Activated CD4-positive, alpha-beta T cell treated with anti-CD3 and anti-CD28 coated beads, Interleukin-2, amount 10 ng/mL, durations not matched to agents 7 days and 5 days (primary cell): ENCODE results near the gene PRODH. TPM values are rescaled to one million over a fixed set of nuclear protein-coding genes. Genes with fewer than 3 reads are reported as not detected.

Source experiments
- CTCF ChIA-PET: fragments of 350-600 bp; sonication (Branson Sonifier 250); formaldehyde crosslinking; loops from one replicate; lab custom pipeline; 2021; ENCODE audit warnings: antibody characterized with exemption; lab: Charles Lee
- POLR2A ChIA-PET: fragments of 350-600 bp; sonication (Branson Sonifier 250); formaldehyde crosslinking; loops from one replicate; lab custom pipeline; 2021; ENCODE audit warnings: antibody characterized with exemption; lab: Charles Lee
- DNase-seq: peaks from one replicate; pipeline ENCODE4 v3.0.0-alpha.2; 2020
- H3K27ac Mint-ChIP-seq: one replicate; pipeline ENCODE4 v1.8.0; 2021; ENCODE audit warnings: mild to moderate bottlenecking, moderate library complexity, mixed read lengths
- H3K27me3 Mint-ChIP-seq: one replicate; pipeline ENCODE4 v1.8.0; 2021; ENCODE audit warnings: mixed read lengths
- H3K36me3 Mint-ChIP-seq: one replicate; pipeline ENCODE4 v1.8.0; 2021; ENCODE audit warnings: low read depth, mixed read lengths
- H3K4me1 Mint-ChIP-seq: one replicate; pipeline ENCODE4 v1.8.0; 2021; ENCODE audit warnings: mixed read lengths
- H3K4me3 Mint-ChIP-seq: one replicate; pipeline ENCODE4 v1.8.0; 2021; ENCODE audit warnings: mild to moderate bottlenecking, moderate library complexity, mixed read lengths
- H3K9me3 Mint-ChIP-seq: one replicate; pipeline ENCODE4 v1.8.0; 2021; ENCODE audit warnings: mixed read lengths
- total RNA-seq, 2 experiments: library from RNA; stranded (reverse); gene quantifications; one replicate each; pipeline ENCODE4 v1.2.3, GENCODE V29; 2021

Gene PRODH, protein sequence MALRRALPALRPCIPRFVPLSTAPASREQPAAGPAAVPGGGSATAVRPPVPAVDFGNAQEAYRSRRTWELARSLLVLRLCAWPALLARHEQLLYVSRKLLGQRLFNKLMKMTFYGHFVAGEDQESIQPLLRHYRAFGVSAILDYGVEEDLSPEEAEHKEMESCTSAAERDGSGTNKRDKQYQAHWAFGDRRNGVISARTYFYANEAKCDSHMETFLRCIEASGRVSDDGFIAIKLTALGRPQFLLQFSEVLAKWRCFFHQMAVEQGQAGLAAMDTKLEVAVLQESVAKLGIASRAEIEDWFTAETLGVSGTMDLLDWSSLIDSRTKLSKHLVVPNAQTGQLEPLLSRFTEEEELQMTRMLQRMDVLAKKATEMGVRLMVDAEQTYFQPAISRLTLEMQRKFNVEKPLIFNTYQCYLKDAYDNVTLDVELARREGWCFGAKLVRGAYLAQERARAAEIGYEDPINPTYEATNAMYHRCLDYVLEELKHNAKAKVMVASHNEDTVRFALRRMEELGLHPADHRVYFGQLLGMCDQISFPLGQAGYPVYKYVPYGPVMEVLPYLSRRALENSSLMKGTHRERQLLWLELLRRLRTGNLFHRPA
- under 1 TPM; 0.06 to 0.25 TPM for total RNA-seq

DNA sequence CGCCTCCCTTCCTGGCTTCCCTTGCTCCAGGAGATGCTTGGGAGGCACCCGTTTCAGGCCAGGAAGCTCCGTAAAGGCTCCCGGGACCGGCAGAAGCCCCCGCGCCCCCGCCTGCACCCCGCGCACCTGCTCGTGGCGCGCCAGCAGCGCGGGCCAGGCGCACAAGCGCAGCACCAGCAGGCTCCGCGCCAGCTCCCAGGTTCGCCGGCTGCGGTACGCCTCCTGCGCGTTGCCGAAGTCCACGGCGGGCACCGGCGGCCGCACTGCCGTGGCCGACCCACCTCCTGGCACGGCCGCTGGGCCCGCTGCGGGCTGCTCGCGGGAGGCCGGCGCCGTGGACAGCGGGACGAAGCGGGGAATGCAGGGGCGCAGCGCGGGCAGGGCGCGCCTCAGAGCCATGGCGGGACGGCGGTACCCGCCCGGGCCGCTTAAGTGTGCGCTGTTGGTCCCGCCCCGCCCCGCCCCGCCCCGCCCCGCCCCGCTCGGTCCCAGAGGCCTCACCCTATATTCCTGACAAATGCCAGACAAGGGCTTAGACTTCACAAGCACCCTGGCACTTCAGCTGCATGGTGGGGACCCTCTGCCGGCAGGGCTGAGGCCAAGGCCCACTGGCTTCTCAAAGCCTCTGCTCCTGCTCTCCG is at the start of gene PRODH:
Gene PRODH, minus strand, starts transcription at position 405 of the 641 bp plus-strand sequence. Its CDS starts 6 bp downstream, at position 399.
- ChIA-PET POLR2A (no interaction called here), CTCF (no interaction called here)
- Mint-ChIP-seq H3K4me3 (no peak within 1 kb of the TSS), H3K27ac (no peak within 1 kb of the TSS), H3K36me3 (no peaks in the 10 kb centered on the region), H3K27me3 (no peaks in the 10 kb centered on the region), H3K9me3 (no peaks in the 10 kb centered on the region), H3K4me1 (no peaks in the 10 kb centered on the region)
- DNase-seq = no peak

DNA sequence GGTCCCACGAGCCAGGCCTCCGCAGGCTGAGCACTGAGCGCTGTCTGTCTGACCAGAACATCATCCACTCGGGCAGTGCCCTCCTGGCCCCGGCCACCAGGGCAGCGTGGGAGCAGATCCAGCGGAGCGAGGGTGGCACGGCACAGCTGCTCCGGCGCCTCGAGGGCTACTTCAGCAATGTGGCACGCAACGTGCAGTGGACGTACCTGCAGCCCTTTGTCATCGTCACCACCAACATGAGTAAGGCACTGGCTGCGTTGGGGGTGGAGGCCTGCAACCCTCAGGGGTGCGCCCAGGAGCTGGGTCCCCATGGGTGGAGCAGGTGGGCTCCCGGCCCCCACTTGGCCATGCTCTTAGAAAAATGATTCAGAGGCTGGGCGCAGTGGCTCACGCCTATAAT is 49.7 kb upstream of the PRODH start:
- no peak overlapping the region for H3K27ac Mint-ChIP-seq
- H3K4me3 Mint-ChIP-seq = no peak overlapping the region
- DNase-seq = no peak
- no peaks in the 10 kb centered on the region for H3K9me3 Mint-ChIP-seq
- no peaks in the 10 kb centered on the region for H3K36me3 Mint-ChIP-seq
- no peaks in the 10 kb centered on the region for H3K4me1 Mint-ChIP-seq
- POLR2A ChIA-PET = no interaction called here
- CTCF ChIA-PET = no interaction called here
- no peaks in the 10 kb centered on the region for H3K27me3 Mint-ChIP-seq

DNA sequence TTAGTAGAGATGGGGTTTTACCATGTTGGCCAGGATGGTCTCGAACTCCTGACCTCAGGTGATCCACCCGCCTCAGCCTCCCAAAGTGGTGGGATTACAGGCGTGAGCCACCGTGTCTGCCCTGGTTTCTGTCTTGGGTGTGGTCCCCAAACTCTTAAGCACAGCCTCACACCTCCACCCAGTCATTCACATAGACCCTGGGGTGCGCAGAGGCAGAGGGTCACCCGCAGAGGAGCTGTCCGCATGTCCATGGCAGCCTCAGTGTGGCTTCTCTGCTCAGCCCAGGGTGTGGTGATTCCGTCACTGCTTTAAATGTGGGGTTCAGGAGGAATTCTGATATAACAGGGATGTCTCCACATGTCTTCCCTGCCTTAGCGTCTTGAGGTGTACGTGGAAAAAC is 48.5 kb upstream of the PRODH start:
- Mint-ChIP-seq H3K4me1 (no peaks in the 10 kb centered on the region), H3K9me3 (no peaks in the 10 kb centered on the region), H3K36me3 (no peaks in the 10 kb centered on the region), H3K27me3 (no peaks in the 10 kb centered on the region), H3K4me3 (no peak overlapping the region), H3K27ac (no peak overlapping the region)
- POLR2A ChIA-PET = no interaction called here
- no peak for DNase-seq
- CTCF ChIA-PET = no interaction called here

DNA sequence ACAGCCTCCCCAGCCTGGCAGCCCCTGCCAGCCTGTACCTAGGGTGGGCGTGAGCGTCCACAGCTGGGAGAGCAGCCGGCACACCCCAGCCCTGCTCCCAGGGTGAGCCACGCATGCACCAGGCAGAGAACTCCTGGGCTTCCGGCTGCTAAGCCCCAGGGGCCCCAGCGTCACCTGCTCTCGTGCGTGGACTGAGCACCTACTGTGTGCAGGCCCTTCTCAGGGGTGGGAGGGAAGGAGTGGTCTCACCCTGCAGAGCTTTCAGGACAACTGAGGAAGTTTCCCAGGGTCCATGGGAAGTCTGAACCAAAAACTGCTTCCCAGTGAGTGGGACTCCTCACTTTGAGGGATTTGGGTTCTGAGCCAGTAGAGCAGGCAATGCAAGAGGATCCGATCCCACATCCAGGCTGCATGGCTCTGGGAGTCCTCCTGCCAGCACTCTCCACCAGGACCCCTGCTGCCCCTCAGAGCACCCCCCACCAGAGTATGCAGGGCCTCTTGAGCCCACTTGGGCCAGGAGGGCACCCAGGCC is 47.1 kb upstream of the PRODH start:
- Mint-ChIP-seq H3K36me3 (no peaks in the 10 kb centered on the region), H3K27ac (no peak overlapping the region), H3K27me3 (no peaks in the 10 kb centered on the region), H3K4me1 (no peaks in the 10 kb centered on the region), H3K9me3 (no peaks in the 10 kb centered on the region), H3K4me3 (no peak overlapping the region)
- no peak for DNase-seq
- POLR2A ChIA-PET = no interaction called here
- CTCF ChIA-PET = no interaction called here

DNA sequence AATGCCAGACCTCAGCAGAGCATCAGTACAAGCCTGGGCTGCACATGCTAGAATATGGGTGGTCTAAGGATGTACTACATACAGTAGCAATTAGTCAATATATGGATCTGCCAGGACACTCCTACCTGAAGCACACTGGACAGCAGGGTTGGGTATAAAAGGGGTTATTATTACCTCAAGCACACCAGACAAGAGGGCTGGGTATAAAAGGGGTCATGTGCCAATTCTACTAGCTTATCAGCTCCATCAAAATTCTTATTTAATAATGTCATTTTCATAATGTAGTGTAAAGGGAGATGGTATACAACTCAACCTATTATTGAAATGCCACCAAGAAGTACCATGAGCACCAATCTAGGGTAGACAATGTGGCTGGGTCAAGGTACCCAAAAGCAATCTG is 44.7 kb upstream of the PRODH start:
- no peak for DNase-seq
- Mint-ChIP-seq H3K27me3 (no peaks in the 10 kb centered on the region), H3K36me3 (no peaks in the 10 kb centered on the region), H3K4me3 (no peak overlapping the region), H3K27ac (no peak overlapping the region), H3K9me3 (no peaks in the 10 kb centered on the region), H3K4me1 (no peaks in the 10 kb centered on the region)
- ChIA-PET CTCF (interaction anchor here (0.6 kb wide), 1 partner anchor 19 kb away, joined by 3 read pairs; no protein-coding TSS in a partner anchor), POLR2A (no interaction called here)

DNA sequence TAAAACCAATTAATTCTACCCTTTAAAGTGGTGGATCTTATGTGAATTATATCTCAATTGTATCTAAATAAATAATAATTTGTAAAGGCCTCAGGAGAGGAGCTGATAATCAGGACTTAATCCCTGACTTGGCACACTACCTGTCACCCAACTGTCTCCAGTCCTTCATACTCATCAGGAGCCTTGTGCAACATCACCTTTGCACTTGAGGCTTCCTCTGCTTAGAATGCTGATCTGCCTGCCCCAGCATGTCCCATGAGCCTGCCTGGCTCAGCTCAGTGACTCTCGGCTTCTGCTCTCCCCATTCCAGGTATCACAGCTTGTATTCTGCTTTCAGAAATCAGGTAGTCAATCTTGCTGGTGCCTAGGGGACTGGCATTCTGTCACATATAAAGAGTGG is 43.9 kb upstream of the PRODH start:
- no peaks in the 10 kb centered on the region for H3K9me3 Mint-ChIP-seq
- no peak overlapping the region for H3K27ac Mint-ChIP-seq
- H3K36me3 Mint-ChIP-seq = no peaks in the 10 kb centered on the region
- POLR2A ChIA-PET = no interaction called here
- H3K4me1 Mint-ChIP-seq = no peaks in the 10 kb centered on the region
- CTCF ChIA-PET = interaction anchor here (0.6 kb wide), 1 partner anchor 113 kb away, joined by 3 read pairs; no protein-coding TSS in a partner anchor
- no peaks in the 10 kb centered on the region for H3K27me3 Mint-ChIP-seq
- no peak overlapping the region for H3K4me3 Mint-ChIP-seq
- no peak for DNase-seq

DNA sequence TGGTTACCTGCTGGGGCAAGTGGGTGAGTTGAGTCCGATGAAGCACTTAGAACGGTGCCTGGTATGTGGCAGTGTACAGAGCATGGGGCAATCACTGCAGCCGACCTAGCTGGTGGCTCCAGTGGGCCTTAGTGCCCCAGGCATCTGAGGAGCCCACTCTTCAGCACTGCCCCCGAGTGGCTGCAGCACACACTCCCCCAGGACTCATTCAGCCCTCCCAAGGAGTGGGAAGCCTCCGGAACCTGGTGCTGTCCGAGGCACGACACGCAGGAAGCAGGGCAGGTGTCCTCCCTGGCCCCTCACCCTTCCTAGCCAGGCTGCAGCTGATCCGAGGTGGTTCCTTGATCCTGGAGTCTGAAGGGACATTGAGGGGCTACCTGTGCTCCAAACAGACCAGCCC is 42.4 kb upstream of the PRODH start:
- POLR2A ChIA-PET = no interaction called here
- H3K27me3 Mint-ChIP-seq = no peaks in the 10 kb centered on the region
- H3K4me1 Mint-ChIP-seq = no peaks in the 10 kb centered on the region
- CTCF ChIA-PET = no interaction called here
- no peaks in the 10 kb centered on the region for H3K9me3 Mint-ChIP-seq
- no peaks in the 10 kb centered on the region for H3K36me3 Mint-ChIP-seq
- no peak for DNase-seq
- H3K4me3 Mint-ChIP-seq = no peak overlapping the region
- H3K27ac Mint-ChIP-seq = no peak overlapping the region

DNA sequence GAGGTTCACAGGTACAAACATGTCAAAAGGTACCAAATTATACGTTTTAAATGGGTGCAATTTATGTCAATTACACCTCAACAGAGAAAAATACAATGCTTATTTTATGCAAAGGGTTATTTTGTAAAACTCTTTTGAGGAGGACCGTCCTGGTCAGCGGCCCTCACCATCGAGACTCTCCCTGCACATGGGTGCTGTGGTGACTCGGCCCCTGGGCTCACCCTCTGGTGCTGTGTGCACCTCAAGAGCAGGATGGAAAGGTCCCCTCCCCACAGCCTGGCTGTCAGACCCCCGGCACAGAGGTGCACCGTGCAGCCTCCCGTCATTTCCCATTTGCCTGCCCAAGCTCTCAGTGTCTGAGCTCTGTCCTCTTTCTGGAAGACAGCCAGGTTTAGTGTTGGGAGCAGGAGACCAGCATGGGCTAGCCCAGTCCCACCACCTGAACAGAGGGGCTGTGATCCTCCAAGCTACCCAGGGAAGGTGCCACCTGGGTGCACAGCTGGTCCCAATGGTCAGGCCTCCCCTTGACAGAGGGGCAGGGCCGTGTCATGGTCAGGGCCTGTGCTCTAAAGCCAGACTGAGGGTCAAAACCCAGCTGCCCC is 41.8 kb upstream of the PRODH start:
- no peak overlapping the region for H3K4me3 Mint-ChIP-seq
- ChIA-PET POLR2A (no interaction called here), CTCF (interaction anchor here (0.6 kb wide), 1 partner anchor 9 kb away, joined by 4 read pairs; no protein-coding TSS in a partner anchor)
- no peaks in the 10 kb centered on the region for H3K36me3 Mint-ChIP-seq
- H3K27ac Mint-ChIP-seq = no peak overlapping the region
- no peaks in the 10 kb centered on the region for H3K27me3 Mint-ChIP-seq
- DNase-seq = no peak
- no peaks in the 10 kb centered on the region for H3K4me1 Mint-ChIP-seq
- no peaks in the 10 kb centered on the region for H3K9me3 Mint-ChIP-seq

DNA sequence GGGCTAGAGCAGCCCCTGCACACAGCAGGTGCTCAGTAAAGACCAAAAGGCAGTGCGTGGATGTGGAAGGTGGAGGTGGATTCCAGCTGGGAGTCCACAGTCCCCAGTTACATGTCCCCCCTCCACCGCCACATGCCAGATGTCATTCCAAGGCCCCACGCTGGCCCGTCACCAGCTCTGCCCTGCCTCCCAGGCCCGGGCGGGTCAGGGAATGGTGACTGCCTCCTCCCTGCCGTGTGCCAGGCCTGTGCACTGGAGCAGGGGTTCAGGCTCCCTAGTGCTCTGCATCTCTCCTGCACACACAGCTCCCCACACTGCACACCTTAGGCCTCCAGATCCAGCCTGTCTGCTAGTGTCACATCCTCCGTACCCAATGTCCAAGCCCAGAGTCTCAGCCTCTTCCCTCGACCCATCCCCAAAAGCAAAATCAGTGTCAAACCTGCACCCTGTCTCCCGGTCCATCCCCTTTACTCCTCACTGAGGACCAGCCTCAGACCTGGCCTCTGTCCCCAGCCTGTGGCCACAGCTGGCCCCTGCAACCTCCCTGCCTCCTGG is 40.2 kb upstream of the PRODH start:
- no peaks in the 10 kb centered on the region for H3K9me3 Mint-ChIP-seq
- POLR2A ChIA-PET = interaction anchor here (0.6 kb wide), 1 partner anchor 28 kb away, joined by 3 read pairs; no protein-coding TSS in a partner anchor
- H3K36me3 Mint-ChIP-seq = no peaks in the 10 kb centered on the region
- CTCF ChIA-PET = no interaction called here
- H3K4me3 Mint-ChIP-seq = no peak overlapping the region
- peaks cover 2% of the 10 kb centered on the region for H3K27me3 Mint-ChIP-seq
- H3K27ac Mint-ChIP-seq = no peak overlapping the region
- H3K4me1 Mint-ChIP-seq = no peaks in the 10 kb centered on the region
- no peak for DNase-seq

DNA sequence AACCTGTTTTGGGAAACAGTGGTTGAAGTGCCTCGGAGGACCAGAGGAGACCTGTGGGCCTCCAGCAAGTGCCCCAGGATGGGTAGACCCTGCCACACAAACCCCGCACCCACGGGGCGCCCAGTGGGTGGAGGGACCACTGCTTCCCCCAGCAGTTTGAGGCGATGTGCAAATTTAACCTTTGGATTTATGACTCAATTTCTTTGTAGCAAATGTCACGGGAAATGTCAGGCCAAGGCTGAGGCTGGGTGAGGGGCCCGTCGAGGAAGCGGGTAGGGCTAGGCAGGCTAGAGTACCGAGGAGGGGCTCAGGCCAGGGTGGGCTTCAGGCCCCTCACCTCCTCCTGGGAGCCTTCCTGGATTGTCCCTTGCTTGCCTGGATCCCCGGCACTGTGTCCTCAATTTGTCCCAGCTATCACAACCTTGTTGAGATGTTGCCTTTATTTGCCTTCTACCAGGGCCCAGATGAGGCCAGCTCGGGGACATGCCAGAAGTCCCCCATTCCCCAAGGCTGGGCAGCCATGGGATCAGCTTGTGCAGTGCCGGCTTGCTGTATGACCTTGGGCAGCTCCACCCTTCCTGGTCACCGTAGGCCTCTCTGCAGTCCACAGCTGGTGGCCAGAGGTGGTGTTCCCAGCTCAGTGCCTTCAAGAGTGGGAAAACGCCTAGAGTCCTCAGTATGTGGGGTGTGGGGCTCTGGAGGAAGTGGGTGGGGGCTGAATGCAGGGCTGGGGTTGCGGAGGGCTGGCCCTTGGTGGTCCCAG is 39.5 kb upstream of the PRODH start:
- Mint-ChIP-seq H3K27me3 (peaks cover 4% of the 10 kb centered on the region), H3K4me3 (no peak overlapping the region), H3K4me1 (no peaks in the 10 kb centered on the region), H3K36me3 (no peaks in the 10 kb centered on the region), H3K9me3 (no peaks in the 10 kb centered on the region), H3K27ac (no peak overlapping the region)
- ChIA-PET CTCF (no interaction called here), POLR2A (interaction anchor here (0.6 kb wide), 1 partner anchor 29 kb away, joined by 3 read pairs; no protein-coding TSS in a partner anchor)
- no peak for DNase-seq

DNA sequence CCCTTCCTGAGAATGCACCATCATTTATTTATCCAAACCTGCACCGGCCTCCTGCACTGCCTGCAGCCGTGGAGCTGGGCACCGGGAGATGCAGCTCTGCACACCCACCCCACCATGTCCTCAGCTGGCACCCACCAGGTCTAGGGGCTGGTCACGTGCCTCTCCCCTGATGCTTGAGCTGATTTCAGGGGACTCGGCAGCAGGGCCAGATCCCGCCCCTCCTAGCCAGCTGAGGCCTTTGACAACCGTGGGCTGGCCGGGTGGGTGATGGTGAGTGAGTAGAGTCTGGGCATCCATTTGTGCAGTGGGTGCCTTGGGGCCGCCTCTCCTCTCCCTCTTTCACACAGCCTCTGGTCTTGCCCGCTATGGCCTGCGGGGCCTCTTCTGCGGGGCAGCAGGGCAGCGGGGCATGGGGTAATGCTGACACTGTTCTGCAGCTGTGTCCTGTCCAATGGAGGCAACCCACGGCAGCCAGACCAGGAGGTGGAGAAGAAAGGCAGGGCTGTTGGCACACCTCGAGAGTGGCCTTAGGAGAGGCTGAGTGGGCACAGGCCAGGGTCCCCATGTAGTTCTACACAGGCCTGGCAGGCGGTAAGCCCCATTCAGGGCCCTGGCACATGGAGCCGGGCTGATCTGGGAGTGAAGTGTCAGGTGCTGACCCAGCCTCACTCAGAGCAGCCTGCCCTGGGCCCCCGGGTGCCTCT is 38.5 kb upstream of the PRODH start:
- Mint-ChIP-seq H3K9me3 (no peaks in the 10 kb centered on the region), H3K27me3 (peaks cover 4% of the 10 kb centered on the region), H3K4me3 (no peak overlapping the region), H3K36me3 (no peaks in the 10 kb centered on the region), H3K27ac (no peak overlapping the region), H3K4me1 (no peaks in the 10 kb centered on the region)
- DNase-seq = no peak
- ChIA-PET POLR2A (no interaction called here), CTCF (no interaction called here)
